ENCODE data around the gene SRSF4.

SRSF4 gene

GRCh38 chr1:29121936-29122681 lies 59.6 kb downstream of the SRSF4 start:
- no peak for TF ChIP-seq LEF1 (IDR thresholded peaks at IDR 0.05; ENCODE audit: borderline replicate concordance)
- no peak for TF ChIP-seq BHLHE40 (IDR thresholded peaks at IDR 0.05; ENCODE audit: borderline replicate concordance)
- no peak for TF ChIP-seq ZNF384 (IDR thresholded peaks at IDR 0.05)
- POLR2A ChIA-PET = no interaction called here
- CTCF ChIA-PET = interaction anchor here (1.5 kb wide), 1 partner anchor 10 kb away, joined by 3 read pairs; no protein-coding TSS in a partner anchor
- DNase-seq (ENCODE audit: extremely low spot score) = no peak

- DNase-seq (ENCODE audit: extremely low spot score) = no peak
- POLR2A ChIA-PET = no interaction called here
- TF ChIP-seq ZNF384 (IDR thresholded peaks at IDR 0.05) (no peak), FOXM1 (IDR thresholded peaks at IDR 0.05; ENCODE audit: borderline replicate concordance) (no peak), SP1 (IDR thresholded peaks at IDR 0.05) (no peak), HDGF (IDR thresholded peaks at IDR 0.05; ENCODE audit: borderline replicate concordance) (no peak), BHLHE40 (IDR thresholded peaks at IDR 0.05; ENCODE audit: borderline replicate concordance) (no peak), NFRKB (IDR thresholded peaks at IDR 0.05) (no peak), L3MBTL2 (conservative IDR thresholded peaks at IDR 0.05) (no peak), LEF1 (IDR thresholded peaks at IDR 0.05; ENCODE audit: borderline replicate concordance) (no peak), FOXK2 (IDR thresholded peaks at IDR 0.05) (no peak)
- CTCF ChIA-PET = interaction anchor here (1.5 kb wide), 1 partner anchor 9 kb away, joined by 3 read pairs; no protein-coding TSS in a partner anchor
Measured at GRCh38 chr1:29121516-29121935, 60.2 kb downstream of the SRSF4 start.

GRCh38 chr1:29120947-29121485 lies 60.7 kb downstream of the SRSF4 start:
- TF ChIP-seq TARDBP (IDR thresholded peaks at IDR 0.05) (no peak), L3MBTL2 (conservative IDR thresholded peaks at IDR 0.05) (no peak), SUZ12 (IDR thresholded peaks at IDR 0.05) (no peak)
- peak; percentile 5 for DNase-seq (ENCODE audit: extremely low spot score)
- POLR2A ChIA-PET = no interaction called here
- CTCF ChIA-PET = no interaction called here

GRCh38 chr1:29120367-29120766 lies 61.3 kb downstream of the SRSF4 start:
- DNase-seq (ENCODE audit: extremely low spot score) = peak; percentile 8
- ChIA-PET CTCF (no interaction called here), POLR2A (interaction anchor here (1.5 kb wide), 1 partner anchor 61 kb away, joined by 3 read pairs; the partner anchor contains the start of gene SRSF4)
- TF ChIP-seq FOXM1 (IDR thresholded peaks at IDR 0.05; ENCODE audit: borderline replicate concordance) (no peak), ZNF384 (IDR thresholded peaks at IDR 0.05) (no peak), CTBP1 (IDR thresholded peaks at IDR 0.05; ENCODE audit: borderline replicate concordance) (no peak)

GRCh38 chr1:29119121-29119929 lies 62.4 kb downstream of the SRSF4 start:
- CTCF ChIA-PET = interaction anchor here (0.6 kb wide), 1 partner anchor 142 kb away, joined by 3 read pairs; no protein-coding TSS in a partner anchor
- TF ChIP-seq L3MBTL2 (conservative IDR thresholded peaks at IDR 0.05) (no peak), ELF4 (IDR thresholded peaks at IDR 0.05) (no peak), SUZ12 (IDR thresholded peaks at IDR 0.05) (no peak), CTBP1 (IDR thresholded peaks at IDR 0.05; ENCODE audit: borderline replicate concordance) (no peak), FOXA1 (IDR thresholded peaks at IDR 0.05) (no peak), FOXK2 (IDR thresholded peaks at IDR 0.05) (no peak), ARNT (IDR thresholded peaks at IDR 0.05) (no peak), SP1 (IDR thresholded peaks at IDR 0.05) (no peak), ZNF384 (IDR thresholded peaks at IDR 0.05) (no peak), HDGF (IDR thresholded peaks at IDR 0.05; ENCODE audit: borderline replicate concordance) (no peak), PKNOX1 (IDR thresholded peaks at IDR 0.05) (no peak), NFRKB (IDR thresholded peaks at IDR 0.05) (no peak), LEF1 (IDR thresholded peaks at IDR 0.05; ENCODE audit: borderline replicate concordance) (no peak), BHLHE40 (IDR thresholded peaks at IDR 0.05; ENCODE audit: borderline replicate concordance) (no peak), TARDBP (IDR thresholded peaks at IDR 0.05) (no peak), FOXM1 (IDR thresholded peaks at IDR 0.05; ENCODE audit: borderline replicate concordance) (no peak)
- POLR2A ChIA-PET = interaction anchor here (0.9 to 1.5 kb wide), 2 partner anchors 62 to 63 kb away, joined by 3 to 4 read pairs; partner anchors contain the start of gene SRSF4
- DNase-seq (ENCODE audit: extremely low spot score) = no peak

GRCh38 chr1:29117381-29117780 lies 64.3 kb downstream of the SRSF4 start:
- CTCF ChIA-PET = interaction anchor here (0.5 to 0.7 kb wide), 2 partner anchors 47 to 1261 kb away, joined by 3 to 5 read pairs; no protein-coding TSS in a partner anchor
- no peak for DNase-seq (ENCODE audit: extremely low spot score)
- POLR2A ChIA-PET = no interaction called here
- no peak for TF ChIP-seq CTBP1 (IDR thresholded peaks at IDR 0.05; ENCODE audit: borderline replicate concordance)

GRCh38 chr1:29114654-29115053 lies 67.0 kb downstream of the SRSF4 start:
- ChIA-PET CTCF (no interaction called here), POLR2A (no interaction called here)
- DNase-seq (ENCODE audit: extremely low spot score) = no peak
- TF ChIP-seq FOXK2 (IDR thresholded peaks at IDR 0.05) (no peak), SP1 (IDR thresholded peaks at IDR 0.05) (no peak), TARDBP (IDR thresholded peaks at IDR 0.05) (no peak), L3MBTL2 (conservative IDR thresholded peaks at IDR 0.05) (no peak), BHLHE40 (IDR thresholded peaks at IDR 0.05; ENCODE audit: borderline replicate concordance) (no peak), CTBP1 (IDR thresholded peaks at IDR 0.05; ENCODE audit: borderline replicate concordance) (no peak), LEF1 (IDR thresholded peaks at IDR 0.05; ENCODE audit: borderline replicate concordance) (no peak), ARNT (IDR thresholded peaks at IDR 0.05) (no peak), ZNF384 (IDR thresholded peaks at IDR 0.05) (no peak), SUZ12 (IDR thresholded peaks at IDR 0.05) (no peak)
